Measurements from ENCODE around the gene ZNF222.
A peak's percentile ranks its signal among the peaks of the same experiment; 100 is the strongest.

Gene ZNF222

GRCh38 chr19:43997631-43998290 is 27.4 kb upstream of the ZNF222 start:
- Mint-ChIP-seq H3K4me3 (no peak overlapping the region), H3K4me1 (peaks cover 10% of the 10 kb centered on the region), H3K27ac (no peak overlapping the region), H3K27me3 (ENCODE audit: low read depth, poor library complexity) (peaks cover 14% of the 10 kb centered on the region), H3K36me3 (ENCODE audit: low read depth) (peaks cover 46% of the 10 kb centered on the region), H3K9me3 (peaks cover 33% of the 10 kb centered on the region)
- DNase-seq = no peak
- TF ChIP-seq, protein P1, sequence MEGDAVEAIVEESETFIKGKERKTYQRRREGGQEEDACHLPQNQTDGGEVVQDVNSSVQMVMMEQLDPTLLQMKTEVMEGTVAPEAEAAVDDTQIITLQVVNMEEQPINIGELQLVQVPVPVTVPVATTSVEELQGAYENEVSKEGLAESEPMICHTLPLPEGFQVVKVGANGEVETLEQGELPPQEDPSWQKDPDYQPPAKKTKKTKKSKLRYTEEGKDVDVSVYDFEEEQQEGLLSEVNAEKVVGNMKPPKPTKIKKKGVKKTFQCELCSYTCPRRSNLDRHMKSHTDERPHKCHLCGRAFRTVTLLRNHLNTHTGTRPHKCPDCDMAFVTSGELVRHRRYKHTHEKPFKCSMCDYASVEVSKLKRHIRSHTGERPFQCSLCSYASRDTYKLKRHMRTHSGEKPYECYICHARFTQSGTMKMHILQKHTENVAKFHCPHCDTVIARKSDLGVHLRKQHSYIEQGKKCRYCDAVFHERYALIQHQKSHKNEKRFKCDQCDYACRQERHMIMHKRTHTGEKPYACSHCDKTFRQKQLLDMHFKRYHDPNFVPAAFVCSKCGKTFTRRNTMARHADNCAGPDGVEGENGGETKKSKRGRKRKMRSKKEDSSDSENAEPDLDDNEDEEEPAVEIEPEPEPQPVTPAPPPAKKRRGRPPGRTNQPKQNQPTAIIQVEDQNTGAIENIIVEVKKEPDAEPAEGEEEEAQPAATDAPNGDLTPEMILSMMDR (IDR thresholded peaks at IDR 0.05) = no peak

GRCh38 chr19:44002212-44002565 is 23.0 kb upstream of the ZNF222 start:
- Mint-ChIP-seq H3K36me3 (ENCODE audit: low read depth) (peaks cover 36% of the 10 kb centered on the region), H3K27me3 (ENCODE audit: low read depth, poor library complexity) (peaks cover 16% of the 10 kb centered on the region), H3K9me3 (peaks cover 51% of the 10 kb centered on the region), H3K4me1 (peaks cover 20% of the 10 kb centered on the region), H3K4me3 (peak overlapping the region; percentile 96), H3K27ac (no peak overlapping the region)
- TF ChIP-seq, protein P1 (IDR thresholded peaks at IDR 0.05) = no peak
- DNase-seq = no peak

- Mint-ChIP-seq H3K27ac (peak within 1 kb of the TSS; percentile 94), H3K9me3 (peaks cover 55% of the 10 kb centered on the region), H3K4me1 (peaks cover 20% of the 10 kb centered on the region), H3K36me3 (ENCODE audit: low read depth) (peaks cover 36% of the 10 kb centered on the region), H3K4me3 (peak within 1 kb of the TSS; percentile 96), H3K27me3 (ENCODE audit: low read depth, poor library complexity) (peaks cover 15% of the 10 kb centered on the region)
- DNase-seq = peak; percentile 80
- TF ChIP-seq, protein P1 (IDR thresholded peaks at IDR 0.05) = no peak
These were observed 22.4 kb upstream of the ZNF222 start, which contains the start of gene ZNF230 for GRCh38 chr19:44002566-44003460. Gene ZNF230 (plus strand): TSS chr19:44002957. CDS start chr19:44007079, 4,122 bp downstream.

GRCh38 chr19:44003461-44004009 is 21.6 kb upstream of the ZNF222 start:
- Mint-ChIP-seq H3K4me3 (peak overlapping the region; percentile 96), H3K4me1 (peaks cover 20% of the 10 kb centered on the region), H3K36me3 (ENCODE audit: low read depth) (peaks cover 36% of the 10 kb centered on the region), H3K27me3 (ENCODE audit: low read depth, poor library complexity) (peaks cover 13% of the 10 kb centered on the region), H3K9me3 (peaks cover 62% of the 10 kb centered on the region), H3K27ac (no peak overlapping the region)
- peak; percentile 4 for DNase-seq
- TF ChIP-seq, protein P1 (IDR thresholded peaks at IDR 0.05) = no peak

DNA sequence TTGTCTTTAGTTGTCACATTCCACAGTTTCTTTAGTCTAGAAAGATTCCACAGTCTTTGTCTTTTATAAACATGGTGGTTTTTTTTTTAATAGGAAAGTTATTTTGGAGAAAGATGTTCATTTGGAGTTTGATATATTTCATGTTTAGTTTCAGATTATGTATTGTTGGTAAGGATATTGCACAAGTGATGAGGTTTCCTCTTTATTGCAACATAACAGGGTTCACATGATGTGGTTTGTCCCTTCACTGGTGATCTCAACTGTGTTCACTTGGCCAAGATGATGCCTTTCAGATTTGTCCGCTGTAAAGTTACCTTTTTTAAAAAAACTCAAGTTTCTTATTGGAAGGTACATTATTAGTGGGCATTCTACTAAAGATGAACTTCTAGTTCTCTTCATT is 19.2 kb upstream of the ZNF222 start:
- TF ChIP-seq, protein P1 (IDR thresholded peaks at IDR 0.05) = no peak
- Mint-ChIP-seq H3K27ac (no peak overlapping the region), H3K36me3 (ENCODE audit: low read depth) (peaks cover 57% of the 10 kb centered on the region), H3K27me3 (ENCODE audit: low read depth, poor library complexity) (peaks cover 13% of the 10 kb centered on the region), H3K9me3 (peaks cover 78% of the 10 kb centered on the region), H3K4me1 (peaks cover 20% of the 10 kb centered on the region), H3K4me3 (no peak overlapping the region)
- no peak for DNase-seq
